Lung (tissue), 12 donors: Measurements from ENCODE around the gene APOC4. TPM values are rescaled to one million over a fixed set of nuclear protein-coding genes. Genes with fewer than 3 reads are reported as not detected.

ENCODE experiments used
- ATAC-seq: fragments of 200-7000 bp; cut with Tn5 transposase; one replicate; pipeline ENCODE4 v1.9.1; 2020; ENCODE audit warnings: moderate number of reproducible peaks; ENCODE audit not compliant: insufficient read depth, low FRiP score
- DNase-seq, 3 donors: peaks; one replicate each; pipeline ENCODE4 v3.0.0-alpha.2; 2013 to 2017
- H3K27ac ChIP-seq, 2 donors: one replicate each; pipeline ENCODE4 v1.5.1; 2013; ENCODE audit warnings: mild to moderate bottlenecking in 2 of 2, moderate library complexity in 2 of 2, control low read depth in 1 of 2, inconsistent platforms in 1 of 2, low read depth in 1 of 2, low read length in 1 of 2
- H3K27me3 ChIP-seq, 3 donors: one replicate each; pipeline ENCODE4 v1.5.1; 2013; ENCODE audit warnings: low read length in 2 of 3; ENCODE audit not compliant: control insufficient read depth in 3 of 3, insufficient read depth in 3 of 3
- H3K36me3 ChIP-seq, 4 donors: one replicate each; pipeline ENCODE4 v1.5.1; 2013; ENCODE audit warnings: low read length in 4 of 4, mild to moderate bottlenecking in 1 of 4, moderate library complexity in 1 of 4; ENCODE audit not compliant: control insufficient read depth in 4 of 4, insufficient read depth in 4 of 4
- H3K4me1 ChIP-seq, 5 donors: one replicate each; pipeline ENCODE4 v1.5.1; 2013; ENCODE audit warnings: low read length in 5 of 5, mild to moderate bottlenecking in 2 of 5, moderate library complexity in 1 of 5; ENCODE audit not compliant: control insufficient read depth in 5 of 5, insufficient read depth in 5 of 5
- H3K4me3 ChIP-seq: one replicate; pipeline ENCODE4 v1.5.1; 2013; ENCODE audit warnings: mild to moderate bottlenecking, control low read depth, moderate library complexity
- H3K9ac ChIP-seq, 2 donors: one replicate each; pipeline ENCODE4 v1.5.1; 2013; ENCODE audit warnings: low read length in 2 of 2, control low read depth in 1 of 2; ENCODE audit not compliant: insufficient read depth in 1 of 2
- H3K9me3 ChIP-seq, 4 donors: one replicate each; pipeline ENCODE4 v1.5.1; 2013; ENCODE audit warnings: low read length in 3 of 4, mild to moderate bottlenecking in 1 of 4, moderate library complexity in 1 of 4; ENCODE audit not compliant: control insufficient read depth in 4 of 4, insufficient read depth in 3 of 4
- CTCF ChIP-seq: IDR thresholded peaks from 2 replicates; pipeline ENCODE4 v1.5.1; 2012; ENCODE audit warnings: mild to moderate bottlenecking; ENCODE audit errors: control extremely low read depth, extremely low read depth
- WGBS, 2 donors: extraction: QIAGEN DNeasy Blood & Tissue Kit; methylation state at CpG; one replicate each; pipeline ENCODE4 v1.1.7; 2013; 5-methylcytosine and 5-hydroxymethylcytosine counted together
- polyA plus RNA-seq, 2 donors: library from polyadenylated mRNA; stranded (reverse); fragments of 200-250 nt; gene quantifications; one replicate each; pipeline ENCODE4 v1.2.1, GENCODE V29; 2013
- total RNA-seq, 2 donors: library from RNA; depleted of rRNA in 1 of 2; stranded (reverse); fragments of >200 nt in 1 of 2; gene quantifications; one replicate each; pipeline ENCODE4 v1.2.1, GENCODE V29; 2014 to 2021
- donor health status: control.
- donor health status: control.
- donor health status: Bipolar disorder and iron deficiency.
- donor health status: healthy.
- donor health status: DM: yes; HTN: yes; CAD: no.

Gene APOC4
- total and polyA plus RNA-seq, 4 donors, result 0.98 TPM; not detected in 3

GRCh38 chr19:44900328-44901244 lies 41.5 kb upstream of the APOC4 start:
- H3K27me3 ChIP-seq, result no peaks in the 10 kb centered on the region
- peaks cover 19 to 47% (median 27%) of the 10 kb centered on the region in 4 donors for H3K36me3 ChIP-seq
- no peak for TF ChIP-seq CTCF
- H3K4me1 ChIP-seq, result peaks cover 0 to 8% (median 0%) of the 10 kb centered on the region in 5 donors
- no peak overlapping the region for H3K27ac ChIP-seq
- no peak overlapping the region for H3K9ac ChIP-seq
- WGBS, 2 donors, result 91 to 96% methylated on average over 19 of the region's 19 CpGs
- no peaks in the 10 kb centered on the region for H3K9me3 ChIP-seq
- DNase-seq, result no peak
- ATAC-seq, result no peak
- no peak overlapping the region for H3K4me3 ChIP-seq

- DNase-seq (no peak), ATAC-seq (no peak)
- H3K36me3 ChIP-seq, result peaks cover 7 to 25% (median 17%) of the 10 kb centered on the region in 4 donors
- H3K4me3 ChIP-seq, result no peak overlapping the region
- H3K27me3 ChIP-seq, result no peaks in the 10 kb centered on the region
- no peaks in the 10 kb centered on the region for H3K9me3 ChIP-seq
- no peak for TF ChIP-seq CTCF
- H3K9ac ChIP-seq, result no peak overlapping the region
- H3K27ac ChIP-seq, result no peak overlapping the region
- 74 to 80% methylated on average over 14 to 15 of the region's 15 CpGs for WGBS, 2 donors
- H3K4me1 ChIP-seq, result peaks cover 0 to 16% (median 0%) of the 10 kb centered on the region in 5 donors
Observed at GRCh38 chr19:44903216-44903601, 38.8 kb upstream of the APOC4 start.

- Histone ChIP-seq H3K27me3 (no peaks in the 10 kb centered on the region), H3K27ac (no peak overlapping the region), H3K4me1 (peaks cover 0 to 16% (median 0%) of the 10 kb centered on the region in 5 donors), H3K4me3 (no peak overlapping the region), H3K36me3 (peaks cover 7 to 25% (median 17%) of the 10 kb centered on the region in 4 donors), H3K9me3 (no peaks in the 10 kb centered on the region), H3K9ac (no peak overlapping the region)
- peak; percentile 59 for ATAC-seq
- peak; percentile 96 for TF ChIP-seq CTCF
- WGBS, 2 donors, result 21 to 30% methylated on average over 24 of the region's 24 CpGs
- DNase-seq, result peak; percentile 79 to 86 (median 80)
Observed at GRCh38 chr19:44903602-44904425, 38.2 kb upstream of the APOC4 start.
